Skin epidermis (tissue), 12 donors: ENCODE measurements around the gene SLC66A3.

ENCODE experiments used
- H3K27ac ChIP-seq, 21 experiments: fragments of 200-600 bp; sonication (generic) in 11 of 21; one replicate each; pipeline ENCODE4 v1.5.0; 2020; ENCODE audit warnings: mild to moderate bottlenecking in 3 of 21, inconsistent platforms in 2 of 21, moderate library complexity in 2 of 21
- H3K4me3 ChIP-seq, 7 experiments: fragments of 200-600 bp; sonication (generic) in 2 of 7; one replicate each; pipeline ENCODE4 v1.5.0; 2020; ENCODE audit warnings: inconsistent platforms in 2 of 7, mild to moderate bottlenecking in 2 of 7, moderate library complexity in 1 of 7

Gene SLC66A3

DNA sequence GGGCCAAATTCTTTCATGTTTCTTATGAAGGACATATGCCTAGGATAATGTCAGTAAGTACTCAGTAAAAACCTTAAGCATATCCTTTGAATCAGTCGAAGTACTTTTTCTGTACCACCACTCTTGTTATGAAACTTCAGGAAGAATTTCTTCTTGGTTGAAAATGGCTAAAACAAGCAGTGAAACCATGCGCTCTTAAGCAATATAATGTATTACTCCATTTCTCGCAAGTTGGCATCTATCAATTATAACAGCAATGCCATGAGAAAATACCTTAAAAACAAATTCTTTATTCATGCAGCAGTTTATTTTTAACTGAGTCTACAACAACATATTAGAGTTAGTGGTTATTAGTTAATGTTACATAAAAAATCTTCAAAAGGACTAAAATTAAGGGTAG, 41.0 kb downstream of the SLC66A3 start:
- no peak overlapping the region for H3K4me3 ChIP-seq
- no peak overlapping the region for H3K27ac ChIP-seq

DNA sequence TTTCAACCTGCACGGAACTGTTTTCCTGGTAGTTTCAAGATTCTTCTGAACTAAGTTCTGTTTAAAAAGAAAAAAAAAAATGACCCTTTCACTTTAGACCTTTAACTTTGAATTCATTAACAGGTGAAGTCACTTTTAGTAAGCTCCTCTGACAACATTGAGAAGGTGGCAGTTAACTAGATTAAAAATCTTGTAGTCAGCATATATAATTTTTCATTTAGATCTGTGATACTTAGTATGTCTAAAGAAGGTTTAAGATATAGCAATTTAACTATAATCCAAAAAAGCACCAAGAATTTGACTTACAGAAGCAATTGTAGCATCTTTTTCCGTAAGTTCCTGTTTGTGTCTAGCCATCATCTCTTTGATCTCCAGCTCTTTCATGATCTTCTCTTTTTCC, 45.4 kb downstream of the SLC66A3 start:
- Histone ChIP-seq H3K4me3 (no peak overlapping the region), H3K27ac (no peak overlapping the region)

DNA sequence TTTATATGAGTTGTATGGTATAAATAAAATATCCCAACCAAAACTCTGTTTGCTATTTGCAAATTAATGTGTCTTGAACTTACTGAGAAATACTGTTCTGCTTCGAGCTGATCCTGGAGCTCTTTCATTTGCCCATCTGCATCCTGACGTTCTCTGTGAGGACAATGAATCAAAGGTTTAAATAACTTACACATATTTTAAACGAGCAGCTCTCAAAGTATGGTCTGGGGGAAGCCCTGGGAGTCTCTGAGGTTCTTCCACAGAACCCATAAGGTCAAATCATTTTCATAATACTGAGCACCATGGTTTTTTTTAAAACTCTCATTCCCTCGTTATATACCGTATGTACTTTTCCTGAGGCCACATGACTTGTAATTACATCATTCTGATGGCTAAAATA, 46.7 kb downstream of the SLC66A3 start:
- Histone ChIP-seq H3K4me3 (no peak overlapping the region), H3K27ac (no peak overlapping the region)

DNA sequence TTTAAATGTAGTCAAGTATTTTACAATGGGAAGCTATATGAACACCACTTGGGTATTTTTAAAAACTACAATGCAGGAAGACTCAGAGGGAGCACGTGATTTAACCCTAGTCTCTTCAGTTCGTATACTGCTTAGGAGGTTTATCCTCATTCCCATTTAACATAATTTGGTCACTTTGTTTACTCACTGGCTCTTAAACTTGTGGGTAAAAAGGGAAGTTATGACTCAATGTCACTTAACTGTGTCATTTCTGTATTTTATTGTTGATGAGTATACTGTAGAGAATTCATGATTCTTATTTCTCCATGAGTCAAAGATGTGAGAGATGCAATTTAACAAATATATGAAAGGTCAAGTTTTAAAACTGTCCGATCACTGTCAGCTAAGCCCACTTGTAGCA, 48.2 kb downstream of the SLC66A3 start:
- H3K4me3 ChIP-seq = no peak overlapping the region
- H3K27ac ChIP-seq = peak overlapping the region in 2 of 21 experiments; percentile 5 to 26

DNA sequence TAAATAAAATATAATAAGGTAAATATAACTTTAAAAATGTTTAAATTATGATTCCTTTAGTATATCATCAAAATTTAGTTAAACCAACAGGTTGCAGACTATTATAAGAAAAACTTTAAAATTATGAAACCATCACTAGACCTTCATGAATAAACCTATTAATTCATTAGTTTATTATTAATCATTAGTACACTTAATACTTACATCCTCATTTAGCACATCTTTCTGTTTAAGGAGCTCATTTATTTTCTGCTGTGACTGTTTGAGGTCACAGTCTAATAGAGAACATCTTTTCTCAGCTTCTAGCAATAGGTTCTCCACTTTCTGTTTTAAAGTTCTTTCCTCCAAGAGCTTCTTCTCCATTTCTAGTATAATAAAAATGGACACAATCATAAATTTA, 52.8 kb downstream of the SLC66A3 start:
- H3K27ac ChIP-seq = no peak overlapping the region

DNA sequence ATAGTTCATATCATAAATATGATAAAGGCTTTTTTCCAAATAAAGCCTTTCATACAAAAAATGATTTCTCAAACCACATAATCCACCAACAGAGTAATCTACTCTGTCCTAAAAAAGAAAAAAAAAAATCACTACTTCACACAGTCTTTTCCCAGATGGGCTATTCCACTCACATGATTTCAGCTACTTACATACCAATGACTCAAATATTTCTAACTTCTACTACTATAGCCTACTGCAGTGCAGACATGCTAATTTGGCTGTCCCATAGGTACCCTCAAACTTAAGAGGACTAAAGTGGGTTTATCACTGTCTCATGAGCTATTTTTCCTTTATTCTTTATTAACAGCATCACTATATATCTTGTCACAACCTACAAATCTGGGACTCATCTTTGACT, 57.4 kb downstream of the SLC66A3 start:
- H3K27ac ChIP-seq = no peak overlapping the region
- H3K4me3 ChIP-seq = no peak overlapping the region

More for the DNA sequence above, 52.8 kb downstream of the SLC66A3 start:
- H3K4me3 ChIP-seq = no peak overlapping the region

DNA sequence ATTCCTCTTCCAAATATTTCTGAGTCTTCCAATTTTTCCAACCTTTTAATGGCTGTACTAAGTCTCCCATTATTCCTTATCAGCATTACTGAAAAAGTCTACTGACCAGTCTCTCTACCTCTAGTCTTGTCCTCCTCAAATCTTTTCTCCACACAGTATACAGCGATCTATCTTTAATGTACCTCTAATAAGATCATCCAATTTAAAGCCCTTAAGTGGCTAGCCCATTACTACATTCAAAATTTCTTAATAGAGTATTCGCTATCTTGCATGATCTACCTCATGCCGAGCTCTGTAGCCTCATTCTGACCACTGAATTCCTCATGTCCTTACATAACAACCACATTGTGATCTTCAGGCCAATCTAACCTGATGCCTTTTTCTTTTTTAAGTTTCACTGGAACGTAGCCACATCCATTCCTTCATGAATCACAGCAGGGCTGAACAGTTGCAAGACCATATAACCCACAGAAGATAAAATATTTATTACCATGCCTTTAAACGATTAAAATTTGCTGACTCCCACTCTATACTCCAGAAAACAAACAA, 57.9 kb downstream of the SLC66A3 start:
- Histone ChIP-seq H3K4me3 (no peak overlapping the region), H3K27ac (no peak overlapping the region)

DNA sequence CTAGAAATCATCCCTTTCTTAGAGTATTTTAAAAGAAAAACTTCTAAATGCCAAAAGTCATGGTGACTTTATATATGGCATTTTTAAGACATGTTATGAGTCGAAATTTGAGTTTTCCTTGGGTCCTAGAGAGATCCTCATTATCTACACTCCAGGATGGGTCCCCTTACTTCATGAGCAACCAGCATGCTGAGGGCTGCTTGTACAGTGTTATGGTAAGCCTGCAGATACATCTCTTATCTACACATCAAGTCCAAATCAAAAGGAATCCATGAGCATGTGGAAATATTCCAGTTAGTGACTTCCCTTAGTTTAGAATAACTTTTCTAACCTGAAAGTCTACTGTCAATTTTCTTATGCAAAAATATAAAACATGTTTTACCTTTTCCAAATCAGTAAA, 58.7 kb downstream of the SLC66A3 start:
- Histone ChIP-seq H3K27ac (no peak overlapping the region), H3K4me3 (no peak overlapping the region)

DNA sequence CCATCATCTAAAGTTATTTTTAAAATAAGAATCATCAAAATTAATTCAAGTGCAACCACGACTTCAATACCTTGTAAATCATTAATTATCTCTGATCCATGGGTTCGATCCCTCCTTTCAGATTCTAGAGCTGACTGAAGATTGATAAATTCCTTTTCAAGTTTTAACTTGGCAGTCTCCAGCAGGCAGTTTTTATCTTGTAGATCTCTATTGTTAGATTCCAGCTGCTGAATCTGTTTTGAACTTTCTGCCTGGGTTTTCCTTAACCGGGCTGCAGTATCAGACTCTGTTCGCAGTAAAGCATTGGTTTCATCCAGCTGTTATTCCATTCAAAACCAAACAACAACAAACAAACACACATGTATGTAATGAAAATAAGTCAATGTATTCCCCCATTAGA, 59.5 kb downstream of the SLC66A3 start:
- Histone ChIP-seq H3K27ac (no peak overlapping the region), H3K4me3 (no peak overlapping the region)

DNA sequence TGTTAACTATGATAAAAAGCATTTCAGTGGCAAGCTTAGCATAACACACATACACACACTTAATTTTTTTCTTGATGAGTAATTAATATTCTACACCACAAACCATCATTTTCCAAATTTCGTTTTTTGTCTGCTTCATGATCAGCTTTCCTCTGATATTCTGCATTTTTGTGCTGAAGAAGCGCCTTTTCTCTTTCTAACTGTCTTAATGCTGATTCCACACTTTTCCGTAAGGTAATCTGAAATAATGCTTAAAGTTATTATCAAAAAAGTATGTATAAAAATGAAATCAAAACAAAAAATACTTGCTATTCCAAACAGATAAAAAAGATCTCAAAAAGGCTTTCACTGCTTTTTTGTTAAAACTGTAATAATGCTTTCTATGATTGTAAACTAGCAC, 60.1 kb downstream of the SLC66A3 start:
- Histone ChIP-seq H3K27ac (no peak overlapping the region), H3K4me3 (no peak overlapping the region)

DNA sequence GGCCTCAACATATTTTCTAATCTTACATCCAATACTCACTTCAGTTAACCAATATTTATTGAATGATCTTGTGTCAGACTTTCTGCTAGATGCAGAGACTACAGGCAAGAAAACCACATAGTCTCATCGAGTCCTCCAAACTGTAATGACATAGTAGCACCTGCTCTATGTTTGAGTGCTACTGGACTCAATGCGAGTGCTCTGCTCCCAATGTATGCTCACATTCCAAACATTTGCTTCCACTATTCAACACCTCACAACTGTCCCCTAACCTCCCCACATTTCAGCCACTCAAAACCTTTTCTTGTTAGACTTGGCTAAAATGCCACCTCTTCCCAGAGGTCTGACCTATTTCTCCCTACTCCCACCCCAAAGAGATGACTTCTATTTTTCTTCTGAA, 65.2 kb downstream of the SLC66A3 start:
- H3K4me3 ChIP-seq = no peak overlapping the region

DNA sequence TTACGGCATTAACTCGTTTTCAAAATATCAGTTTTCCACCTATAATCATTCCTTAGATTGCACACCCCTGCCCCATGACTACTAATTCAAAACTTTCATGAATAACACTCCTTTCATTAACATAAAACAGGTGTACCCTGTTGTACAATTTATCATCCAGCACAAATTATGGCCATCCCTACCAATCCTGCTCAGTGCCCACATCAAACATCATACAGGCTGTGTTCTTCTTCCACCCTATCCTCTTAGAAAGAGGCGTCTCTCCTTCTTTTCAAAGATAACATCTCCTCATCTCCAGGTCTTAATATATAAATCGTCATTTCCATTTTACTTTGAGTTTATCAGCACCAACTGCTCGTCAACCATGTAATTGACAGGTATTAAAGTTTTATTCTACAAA, 67.6 kb downstream of the SLC66A3 start:
- H3K27ac ChIP-seq = no peak overlapping the region
- H3K4me3 ChIP-seq = no peak overlapping the region

More for the DNA sequence above, 65.2 kb downstream of the SLC66A3 start:
- no peak overlapping the region for H3K27ac ChIP-seq

DNA sequence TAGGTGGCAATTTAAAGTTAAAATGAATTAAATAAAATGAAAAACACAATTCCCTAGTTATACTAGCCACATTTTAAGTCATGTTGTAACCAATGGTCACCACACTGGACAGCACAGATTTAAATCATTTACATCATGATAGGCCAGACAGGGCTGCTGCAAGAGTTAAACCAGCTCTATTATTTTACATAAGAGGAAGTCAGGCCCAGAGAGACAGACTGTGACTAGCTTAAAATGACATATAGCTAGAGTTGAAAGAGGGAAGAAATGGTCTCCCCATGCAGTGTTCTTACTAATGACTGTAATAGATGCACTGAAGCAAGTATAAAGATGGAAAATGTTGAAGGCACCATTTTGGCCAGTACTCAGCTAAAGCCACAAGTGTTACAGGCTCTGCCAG, 69.6 kb downstream of the SLC66A3 start:
- no peak overlapping the region for H3K4me3 ChIP-seq
- no peak overlapping the region for H3K27ac ChIP-seq

DNA sequence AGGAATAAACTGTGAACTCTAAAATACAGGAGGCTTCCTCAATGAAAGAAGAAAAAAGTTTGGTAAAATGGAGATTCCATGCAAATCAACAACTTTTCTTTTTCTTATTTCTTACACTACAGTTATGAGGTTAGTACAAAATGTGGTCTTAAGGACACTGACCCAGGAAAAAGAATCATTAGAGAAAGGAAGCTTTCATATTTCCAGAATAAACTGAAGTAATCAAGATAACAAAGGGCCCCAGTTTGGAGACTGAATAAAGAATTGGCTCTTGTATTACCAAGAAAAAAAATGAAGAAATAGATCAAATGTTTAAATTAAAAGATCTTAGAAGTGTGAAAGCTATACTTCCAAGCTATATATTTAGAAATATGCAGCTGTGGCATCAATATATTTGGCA, 72.3 kb downstream of the SLC66A3 start:
- no peak overlapping the region for H3K27ac ChIP-seq
- H3K4me3 ChIP-seq = no peak overlapping the region
